K562 (cell line): ENCODE data around the gene GRHL3. TPM values are rescaled to one million over a fixed set of nuclear protein-coding genes. Genes with fewer than 3 reads are reported as not detected.

ENCODE experiments used
- ATAC-seq: fragments of 200-7000 bp; cut with Tn5 transposase; 3 replicates; pipeline ENCODE4 v1.9.1; 2020; ENCODE audit warnings: moderate library complexity
- BruUV-seq: library from RNA; stranded (reverse); fragments of 400-500 nt; replicated peaks from 2 replicates; lab custom pipeline; 2021; lab: Mats Ljungman, UMichigan
- CTCF ChIA-PET: fragments of 300-600 bp; formaldehyde crosslinking; extraction: SDS; loops from one replicate; lab custom pipeline; 2021; ENCODE audit warnings: low intra/inter-chr PET ratio; lab: Yijun Ruan, JAX
- POLR2A ChIA-PET: fragments of 300-600, 350-650 bp; sonication (Branson Sonifier 250); formaldehyde crosslinking; extraction: SDS; loops from one replicate; lab custom pipeline; 2021; ENCODE audit warnings: antibody characterized with exemption, inconsistent platforms; lab: Yijun Ruan, JAX
- DNase-seq, 4 experiments: peaks; one replicate each; pipeline versions ENCODE4 v3.0.0 to v3.0.0-alpha.2; 2011 to 2018; ENCODE audit warnings: low spot score in 3 of 4, mixed read lengths in 3 of 4; ENCODE audit errors: extremely low read depth in 1 of 4
- FAIRE-seq: peaks from 2 replicates; lab custom pipeline; 2011; peaks lifted over from hg19 to GRCh38; lab: Jason Lieb, UNC
- H2AFZ ChIP-seq: 2 replicates; pipeline ENCODE4 v1.6.0; 2011; ENCODE audit warnings: low read depth, low read length, control low read depth, inconsistent platforms
- H3K27ac ChIP-seq: fragments of 200-600 bp; 3 replicates; pipeline ENCODE4 v1.8.0; 2011; ENCODE audit warnings: low read depth, mild to moderate bottlenecking, control low read depth, inconsistent platforms, low read length, moderate library complexity, mixed read lengths; ENCODE audit errors: extremely low read depth
- H3K27me3 ChIP-seq, 2 experiments: fragments of 300-600 bp in 1 of 2; 2 replicates in 1 of 2; 3 replicates in 1 of 2; pipeline versions ENCODE4 v1.6.0 to v1.8.0; 2011; ENCODE audit warnings: inconsistent platforms in 2 of 2, low read length in 2 of 2, mild to moderate bottlenecking in 1 of 2, mixed read lengths in 1 of 2, moderate library complexity in 1 of 2; ENCODE audit not compliant: control insufficient read depth in 2 of 2, insufficient read depth in 2 of 2
- H3K36me3 ChIP-seq: fragments of 300-600 bp; 3 replicates; pipeline ENCODE4 v1.8.0; 2011; ENCODE audit warnings: mild to moderate bottlenecking, low read length, inconsistent platforms; ENCODE audit not compliant: control insufficient read depth, insufficient read depth
- H3K4me1 ChIP-seq, 2 experiments: fragments of 200-600 bp in 1 of 2; replicated peaks in 1 of 2; 2 replicates in 1 of 2; 3 replicates in 1 of 2; pipeline versions ENCODE4 v1.5.1 to v1.8.0; 2011; ENCODE audit warnings: inconsistent platforms in 2 of 2, low read length in 2 of 2, mild to moderate bottlenecking in 1 of 2, mixed read lengths in 1 of 2, moderate library complexity in 1 of 2; ENCODE audit not compliant: control insufficient read depth in 2 of 2, insufficient read depth in 2 of 2
- H3K4me2 ChIP-seq: 2 replicates; pipeline ENCODE4 v1.6.1; 2011; ENCODE audit warnings: low read length, control low read depth, inconsistent platforms, mixed read lengths; ENCODE audit not compliant: insufficient read depth
- H3K4me3 ChIP-seq: fragments of 200-600 bp; sonication (generic), shearing (Covaris generic); 2 replicates; pipeline ENCODE4 v1.5.1; 2016; ENCODE audit warnings: control low read depth, inconsistent platforms
- H3K79me2 ChIP-seq: fragments of 200-600 bp; 3 replicates; pipeline ENCODE4 v1.8.0; 2011; ENCODE audit warnings: low read length, inconsistent platforms; ENCODE audit not compliant: control insufficient read depth, insufficient read depth
- H3K9ac ChIP-seq, 2 experiments: 2 replicates each; pipeline versions ENCODE4 v1.6.0 to v1.6.1; 2011; ENCODE audit warnings: low read depth in 2 of 2, low read length in 2 of 2, control low read depth in 1 of 2, inconsistent platforms in 1 of 2, mild to moderate bottlenecking in 1 of 2, mixed read lengths in 1 of 2; ENCODE audit not compliant: insufficient read depth in 1 of 2
- H3K9me1 ChIP-seq: one replicate; pipeline ENCODE4 v1.6.0; 2011; ENCODE audit warnings: inconsistent platforms, mild to moderate bottlenecking, low read length, moderate library complexity; ENCODE audit not compliant: control insufficient read depth, insufficient read depth
- H3K9me3 ChIP-seq: replicated peaks from 2 replicates; pipeline ENCODE4 v1.5.1; 2011; ENCODE audit warnings: low read depth, low read length, inconsistent platforms; ENCODE audit not compliant: control insufficient read depth, insufficient read depth
- H4K20me1 ChIP-seq: replicated peaks from 2 replicates; pipeline ENCODE4 v1.6.1; 2011; ENCODE audit warnings: low read length, inconsistent platforms, mixed read lengths; ENCODE audit not compliant: control insufficient read depth, insufficient read depth
- ARID1B ChIP-seq: fragments of 450-650 bp; IDR thresholded peaks from 2 replicates; pipeline ENCODE4 v1.6.1; 2016; ENCODE audit warnings: antibody characterized with exemption, mild to moderate bottlenecking, inconsistent platforms
- ETV6 ChIP-seq, 3 experiments: fragments of 150-350 bp in 1 of 3; sonication (generic) in 1 of 3; formaldehyde crosslinking in 1 of 3; IDR thresholded peaks; 2 replicates each; pipeline versions ENCODE4 v1.6.1 to v1.8.0; 2014 to 2022; ENCODE audit warnings: borderline replicate concordance in 2 of 3, low read depth in 2 of 3, antibody characterized with exemption in 1 of 3, low read length in 1 of 3, mild to moderate bottlenecking in 1 of 3, missing genetic modification reagents in 1 of 3
- FOS ChIP-seq: IDR thresholded peaks from 3 replicates; pipeline ENCODE4 v1.6.1; 2011; ENCODE audit not compliant: insufficient read length; ENCODE audit errors: extremely low read depth
- FOSL1 ChIP-seq: fragments of 200-800 bp; sonication (Bioruptor generic); conservative IDR thresholded peaks from 2 replicates; pipeline ENCODE4 v1.6.1; 2016; ENCODE audit warnings: missing genetic modification characterization, missing compliant biosample characterization
- HEY1 ChIP-seq: fragments of 250-450 bp; sonication (Bioruptor Pico); IDR thresholded peaks from 2 replicates; pipeline ENCODE4 v1.5.0; 2020; ENCODE audit warnings: mild to moderate bottlenecking, moderate library complexity, borderline replicate concordance
- KDM1A ChIP-seq, 2 experiments: fragments of 450-650 bp; IDR thresholded peaks; 2 replicates each; pipeline ENCODE4 v1.6.1; 2016; ENCODE audit warnings: mild to moderate bottlenecking in 2 of 2
- NFIC ChIP-seq: fragments of 450-650 bp; IDR thresholded peaks from 2 replicates; pipeline ENCODE4 v1.6.1; 2017; ENCODE audit warnings: mild to moderate bottlenecking, inconsistent platforms
- RCOR1 ChIP-seq, 2 experiments: IDR thresholded peaks; 2 replicates each; pipeline ENCODE4 v1.6.1; 2012; ENCODE audit warnings: low read depth in 2 of 2, low read length in 2 of 2, borderline replicate concordance in 1 of 2, improper control_type of control experiment in 1 of 2
- SMARCA4 ChIP-seq: fragments of 450-650 bp; IDR thresholded peaks from 2 replicates; pipeline ENCODE4 v1.6.1; 2016
- ZNF507 ChIP-seq: conservative IDR thresholded peaks from 2 replicates; pipeline ENCODE4 v1.6.1; 2017; ENCODE audit warnings: missing genetic modification characterization, missing compliant biosample characterization
- ZZZ3 ChIP-seq: fragments of 450-650 bp; IDR thresholded peaks from 2 replicates; pipeline ENCODE4 v1.6.1; 2016; ENCODE audit warnings: antibody characterized with exemption, mild to moderate bottlenecking, moderate library complexity
- WGBS: fragments of 100-300 bp; shearing (Covaris generic); methylation state at CpG from one replicate; pipeline ENCODE4 v1.1.6; 2016; ENCODE audit warnings: low coverage, mixed read lengths; ENCODE audit not compliant: insufficient coverage; ENCODE audit errors: missing lambda C conversion rate; 5-methylcytosine and 5-hydroxymethylcytosine counted together
- in situ Hi-C: fragments of 300-500 bp; cut with MboI; formaldehyde crosslinking; loops from 4 replicates; pipeline ENCODE4 v1.15.0; 2018; ENCODE audit warnings: inconsistent platforms, mixed read lengths
- intact Hi-C: fragments of 100-400 bp; cut with micrococcal nuclease; formaldehyde crosslinking; loops from 2 replicates; pipeline ENCODE4 v1.14.2; 2022
- polyA plus RNA-seq, 8 experiments: library from polyadenylated mRNA; depleted of rRNA in 4 of 8; stranded (reverse) in 5 of 8; unstranded in 3 of 8; fragments of >200 nt; fragmentation: Nextera tagmentation in 2 of 8; fragmentation: Illumina TruSeq in 1 of 8; extraction: Ambion mirVana in 2 of 8; extraction: Trizol in 1 of 8; gene quantifications; 2 replicates each; pipeline versions ENCODE4 v1.2.1 to v1.2.3, GENCODE V29; 2011 to 2014; ENCODE audit warnings: inconsistent platforms in 1 of 8, missing spikeins in 1 of 8
- total RNA-seq, 7 experiments: library from RNA; depleted of rRNA in 6 of 7; stranded (reverse); fragments of >200 nt in 6 of 7; fragmentation: Illumina TruSeq in 2 of 7; extraction: Trizol in 2 of 7; gene quantifications; 2 replicates each; pipeline versions ENCODE4 v1.2.1 to v1.2.3, GENCODE V29; 2011 to 2021; ENCODE audit warnings: low replicate concordance in 1 of 7
- TF ChIP-seq, protein P1 (sequence below): fragments of 450-650 bp; IDR thresholded peaks from 2 replicates; pipeline ENCODE4 v1.6.1; 2016; ENCODE audit warnings: low read depth, mild to moderate bottlenecking, moderate library complexity
- TF ChIP-seq, protein P2 (sequence below): fragments of 450-650 bp; formaldehyde crosslinking; IDR thresholded peaks from 2 replicates; pipeline ENCODE4 v1.4.0; 2022; ENCODE audit warnings: missing genetic modification characterization

GRHL3 gene
- total and polyA plus RNA-seq, 9 of the 15 experiments (the other 6 are each of a cell fraction or from before 2014, with no cell fraction given), result 0.01 to 0.04 TPM; not detected in 7

DNA sequence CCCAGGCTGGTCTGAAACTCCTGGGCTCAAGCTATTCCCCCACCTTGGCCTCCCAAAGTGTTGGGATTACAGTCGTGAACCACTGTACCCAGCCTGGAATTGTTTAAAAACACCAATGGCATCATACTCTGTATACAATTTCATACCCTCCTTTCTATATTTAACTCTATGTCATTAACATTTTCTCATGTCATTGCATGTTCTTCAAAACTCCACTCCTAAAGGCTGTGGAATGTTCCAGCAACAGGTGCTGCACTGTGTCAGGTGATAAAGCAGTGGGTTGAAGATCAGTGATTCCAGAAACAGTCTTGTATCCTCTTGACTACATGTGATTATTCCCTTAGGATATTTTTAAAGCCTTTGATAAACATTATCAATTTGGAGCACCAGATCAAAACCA lies 36.7 kb upstream of the GRHL3 start:
- no peak overlapping the region for H3K27ac ChIP-seq
- 0% methylated on average over 1 of the region's 1 CpG for WGBS
- no peaks in the 10 kb centered on the region for H3K9me1 ChIP-seq
- no TSS peak for BruUV-seq
- ChIA-PET CTCF (interaction anchor here (0.6 kb wide), 1 partner anchor 237 kb away, joined by 4 read pairs; no protein-coding TSS in a partner anchor), POLR2A (interaction anchor here (0.6 kb wide), 1 partner anchor 48 kb away, joined by 3 read pairs; no protein-coding TSS in a partner anchor)
- H3K4me2 ChIP-seq, result no peak overlapping the region
- FAIRE-seq (no peak), DNase-seq (no peak), ATAC-seq (no peak)
- TF ChIP-seq ZNF507 (tag) (no peak), FOS (no peak), SMARCA4 (no peak)
- H3K9me3 ChIP-seq, result no peaks in the 10 kb centered on the region
- no peaks in the 10 kb centered on the region for H3K79me2 ChIP-seq
- H3K9ac ChIP-seq, result no peak overlapping the region
- H3K4me3 ChIP-seq, result no peak overlapping the region
- H3K36me3 ChIP-seq, result no peaks in the 10 kb centered on the region
- peaks cover 8 to 37% of the 10 kb centered on the region in 2 experiments for H3K27me3 ChIP-seq
- no peak overlapping the region for H2AFZ ChIP-seq
- H3K4me1 ChIP-seq, result no peaks in the 10 kb centered on the region
- in situ Hi-C loops, result no loop called here
- no peaks in the 10 kb centered on the region for H4K20me1 ChIP-seq
- intact Hi-C loops, result no loop called here

DNA sequence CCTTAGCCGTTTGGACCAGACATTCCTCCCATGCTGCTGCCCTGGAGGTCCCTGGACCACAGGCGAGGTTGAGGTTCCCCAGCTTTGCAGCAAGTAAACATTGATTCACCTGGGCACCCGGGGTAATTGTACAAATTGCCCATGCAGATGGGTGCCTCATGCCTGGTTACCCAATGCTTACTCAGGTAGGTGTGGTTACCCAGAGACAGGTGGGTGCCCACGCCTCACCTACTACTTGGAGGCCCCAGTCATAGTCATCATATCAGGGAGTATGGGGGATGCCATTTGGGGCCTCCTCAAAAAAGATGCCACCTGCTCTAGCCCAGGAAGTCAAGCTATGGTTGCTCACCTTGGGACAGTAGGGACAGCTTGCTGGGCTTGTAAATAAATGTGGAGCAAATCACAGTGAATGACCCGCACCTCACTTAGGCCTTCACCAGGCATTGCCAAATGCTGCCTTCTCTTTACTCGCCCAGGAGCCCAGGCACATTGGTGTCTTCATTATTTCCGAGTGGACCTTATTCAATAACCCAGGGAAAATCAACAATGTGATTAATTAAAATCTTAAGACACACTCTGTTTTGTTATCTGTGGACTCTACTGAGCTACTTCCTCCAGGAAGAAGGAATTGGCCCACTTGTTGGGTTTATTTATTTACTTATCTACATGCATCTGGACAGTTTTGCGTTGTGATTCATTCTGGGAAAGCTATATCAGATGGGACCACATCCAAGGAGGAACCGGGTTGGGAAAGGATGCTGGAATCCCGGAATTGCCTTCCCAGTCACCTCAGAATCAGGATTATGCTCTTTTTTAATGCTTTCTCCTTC lies 35.6 kb upstream of the GRHL3 start:
- ChIA-PET CTCF (no interaction called here), POLR2A (interaction anchor here (0.6 kb wide), 1 partner anchor 26 kb away, joined by 3 read pairs; no protein-coding TSS in a partner anchor)
- H3K9me3 ChIP-seq, result no peaks in the 10 kb centered on the region
- WGBS, result 3% methylated on average over 10 of the region's 10 CpGs
- no TSS peak for BruUV-seq
- FAIRE-seq, result no peak
- H3K27ac ChIP-seq, result no peak overlapping the region
- H3K4me1 ChIP-seq, result no peaks in the 10 kb centered on the region
- H3K79me2 ChIP-seq, result no peaks in the 10 kb centered on the region
- no peaks in the 10 kb centered on the region for H3K9me1 ChIP-seq
- H2AFZ ChIP-seq, result no peak overlapping the region
- intact Hi-C loops, result no loop called here
- no peak for DNase-seq
- no peaks in the 10 kb centered on the region for H4K20me1 ChIP-seq
- H3K9ac ChIP-seq, result no peak overlapping the region
- H3K27me3 ChIP-seq, result peaks cover 5 to 33% of the 10 kb centered on the region in 2 experiments
- no peak overlapping the region for H3K4me2 ChIP-seq
- H3K36me3 ChIP-seq, result no peaks in the 10 kb centered on the region
- ATAC-seq, result no peak
- no peak overlapping the region for H3K4me3 ChIP-seq
- TF ChIP-seq, protein P1, sequence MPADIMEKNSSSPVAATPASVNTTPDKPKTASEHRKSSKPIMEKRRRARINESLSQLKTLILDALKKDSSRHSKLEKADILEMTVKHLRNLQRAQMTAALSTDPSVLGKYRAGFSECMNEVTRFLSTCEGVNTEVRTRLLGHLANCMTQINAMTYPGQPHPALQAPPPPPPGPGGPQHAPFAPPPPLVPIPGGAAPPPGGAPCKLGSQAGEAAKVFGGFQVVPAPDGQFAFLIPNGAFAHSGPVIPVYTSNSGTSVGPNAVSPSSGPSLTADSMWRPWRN, result 0 out of 2 replicates have a peak, but pooled peaks have one; percentile 37
- peak; percentile 89 for TF ChIP-seq FOSL1 (tag)
- peak; percentile 21; the same call in 1 of the 2 replicates for TF ChIP-seq ARID1B
- peak; percentile 24 to 44; a peak in 2 of 4 replicates for TF ChIP-seq KDM1A (IDR thresholded peaks at IDR 0.05)
- TF ChIP-seq, protein P2, sequence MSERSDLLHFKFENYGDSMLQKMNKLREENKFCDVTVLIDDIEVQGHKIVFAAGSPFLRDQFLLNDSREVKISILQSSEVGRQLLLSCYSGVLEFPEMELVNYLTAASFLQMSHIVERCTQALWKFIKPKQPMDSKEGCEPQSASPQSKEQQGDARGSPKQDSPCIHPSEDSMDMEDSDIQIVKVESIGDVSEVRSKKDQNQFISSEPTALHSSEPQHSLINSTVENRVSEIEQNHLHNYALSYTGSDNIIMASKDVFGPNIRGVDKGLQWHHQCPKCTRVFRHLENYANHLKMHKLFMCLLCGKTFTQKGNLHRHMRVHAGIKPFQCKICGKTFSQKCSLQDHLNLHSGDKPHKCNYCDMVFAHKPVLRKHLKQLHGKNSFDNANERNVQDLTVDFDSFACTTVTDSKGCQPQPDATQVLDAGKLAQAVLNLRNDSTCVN (CRISPR knock-in tag), result no peak
- peak in 1 of 2 experiments; percentile 79; a peak in 2 of 4 replicates for TF ChIP-seq RCOR1 (IDR thresholded peaks at IDR 0.05; ENCODE audit: borderline replicate concordance in 1 of 2, low read depth in 2 of 2, low read length in 2 of 2)
- TF ChIP-seq NFIC, result peak; percentile 62; the same call in 1 of the 2 replicates
- TF ChIP-seq HEY1 (CRISPR knock-in tag), result no peak
- TF ChIP-seq ZZZ3, result no peak
- 0 out of 4 replicates have a peak, but pooled peaks of 1 of the 2 experiments have one; percentile 34 for TF ChIP-seq ETV6 (IDR thresholded peaks at IDR 0.05; ENCODE audit: borderline replicate concordance in 1 of 2, low read depth in 2 of 2, low read length in 1 of 2)
- TF ChIP-seq ETV6 (CRISPR knock-in tag; IDR thresholded peaks at IDR 0.05; ENCODE audit: borderline replicate concordance), result no peak
- TF ChIP-seq, all 486 proteins: peak for 7
- in situ Hi-C loops, result no loop called here
